Testis (tissue), 2 donors: ENCODE data around the gene OSBPL9.

Experiments
- POLR2A ChIP-seq: fragments of 450-650 bp; IDR thresholded peaks from one replicate; pipeline ENCODE4 v1.6.1; 2017; ENCODE audit warnings: antibody characterized with exemption, mild to moderate bottlenecking, moderate library complexity
- TF ChIP-seq, protein P1 (sequence below), 3 experiments: fragments of 450-650 bp in 2 of 3; fragments of 200-600 bp in 1 of 3; sonication (generic) in 1 of 3; IDR thresholded peaks; one replicate each; pipeline ENCODE4 v1.5.1; 2016 to 2019; ENCODE audit warnings: antibody characterized with exemption in 3 of 3, mild to moderate bottlenecking in 2 of 3, moderate library complexity in 1 of 3

DNA sequence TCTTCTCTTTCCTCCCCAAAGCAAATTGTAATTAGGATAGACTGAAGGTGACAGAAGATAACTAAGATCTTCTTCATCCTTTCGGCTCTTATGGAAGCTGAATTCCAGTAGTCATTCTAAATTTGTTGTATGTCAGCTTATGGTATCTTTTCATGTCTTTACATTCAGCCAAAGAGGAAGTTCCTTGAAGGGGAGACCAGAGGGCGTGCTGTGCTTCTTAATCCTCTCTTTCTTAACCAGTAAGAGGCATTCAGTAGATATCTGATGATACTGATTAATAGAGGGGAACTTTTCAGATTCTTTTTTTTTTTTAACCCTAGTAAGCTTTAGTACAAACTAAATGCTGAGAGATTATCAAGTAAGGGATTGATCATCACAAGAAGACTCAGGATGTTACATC, 102.3 kb downstream of the OSBPL9 start:
- TF ChIP-seq, protein P1, sequence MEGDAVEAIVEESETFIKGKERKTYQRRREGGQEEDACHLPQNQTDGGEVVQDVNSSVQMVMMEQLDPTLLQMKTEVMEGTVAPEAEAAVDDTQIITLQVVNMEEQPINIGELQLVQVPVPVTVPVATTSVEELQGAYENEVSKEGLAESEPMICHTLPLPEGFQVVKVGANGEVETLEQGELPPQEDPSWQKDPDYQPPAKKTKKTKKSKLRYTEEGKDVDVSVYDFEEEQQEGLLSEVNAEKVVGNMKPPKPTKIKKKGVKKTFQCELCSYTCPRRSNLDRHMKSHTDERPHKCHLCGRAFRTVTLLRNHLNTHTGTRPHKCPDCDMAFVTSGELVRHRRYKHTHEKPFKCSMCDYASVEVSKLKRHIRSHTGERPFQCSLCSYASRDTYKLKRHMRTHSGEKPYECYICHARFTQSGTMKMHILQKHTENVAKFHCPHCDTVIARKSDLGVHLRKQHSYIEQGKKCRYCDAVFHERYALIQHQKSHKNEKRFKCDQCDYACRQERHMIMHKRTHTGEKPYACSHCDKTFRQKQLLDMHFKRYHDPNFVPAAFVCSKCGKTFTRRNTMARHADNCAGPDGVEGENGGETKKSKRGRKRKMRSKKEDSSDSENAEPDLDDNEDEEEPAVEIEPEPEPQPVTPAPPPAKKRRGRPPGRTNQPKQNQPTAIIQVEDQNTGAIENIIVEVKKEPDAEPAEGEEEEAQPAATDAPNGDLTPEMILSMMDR (IDR thresholded peaks at IDR 0.05): no peak
- no peak for TF ChIP-seq POLR2A
